ENCODE measurements around the gene IL18RAP. TPM values are rescaled to one million over a fixed set of nuclear protein-coding genes. Genes with fewer than 3 reads are reported as not detected.

Gene IL18RAP
- polyA plus RNA-seq, 1 donor from 2014 or later: not detected

DNA sequence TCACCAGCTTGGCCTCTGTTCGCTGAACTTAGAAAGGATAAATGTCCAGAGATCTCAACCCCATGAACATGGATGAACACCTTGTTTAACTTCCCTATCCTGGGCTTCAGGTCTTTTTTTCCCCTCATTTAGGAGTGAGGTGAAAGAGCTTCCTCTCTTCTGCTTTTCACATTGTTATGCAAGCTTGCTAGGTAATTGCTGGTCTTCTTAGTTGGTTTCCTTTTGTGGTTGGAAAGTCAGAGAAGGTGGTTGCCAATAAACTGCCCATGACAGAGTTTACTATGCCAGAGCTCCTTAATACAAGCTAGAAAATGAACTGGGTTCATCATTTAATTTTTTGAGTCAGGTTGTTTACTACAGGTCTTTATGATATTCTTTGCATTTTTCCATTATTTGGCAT lies 66.7 kb downstream of the IL18RAP start:
- no peaks in the 10 kb centered on the region for H3F3A ChIP-seq (ENCODE audit: insufficient read depth, low read length, poor library complexity, severe bottlenecking)
- no peaks in the 10 kb centered on the region for H3K36me3 ChIP-seq (ENCODE audit: insufficient read depth, low read length)
- H2AFZ ChIP-seq (ENCODE audit: low read depth, low read length): no peak overlapping the region
- H3K27me3 ChIP-seq (ENCODE audit: insufficient read depth, low read depth, low read length): no peaks in the 10 kb centered on the region
- peaks cover 4% of the 10 kb centered on the region for H3K9me3 ChIP-seq (ENCODE audit: low read length)
- no peaks in the 10 kb centered on the region for H4K20me1 ChIP-seq (ENCODE audit: insufficient read depth)
- no peak overlapping the region for H3K4me3 ChIP-seq (ENCODE audit: low read length)
- H3K9me2 ChIP-seq (ENCODE audit: insufficient read depth, low read length): no peaks in the 10 kb centered on the region
- H3K4me2 ChIP-seq (ENCODE audit: low read length): no peak overlapping the region
- no peak for TF ChIP-seq MXI1 (conservative IDR thresholded peaks at IDR 0.05; ENCODE audit: poor library complexity, severe bottlenecking)
- no peak for TF ChIP-seq RAD21 (conservative IDR thresholded peaks at IDR 0.05)
- no peak for TF ChIP-seq EP300 (conservative IDR thresholded peaks at IDR 0.05; ENCODE audit: poor library complexity, severe bottlenecking)
- no peak for TF ChIP-seq SMC3 (conservative IDR thresholded peaks at IDR 0.05; ENCODE audit: poor library complexity)
- no peak for TF ChIP-seq POLR2AphosphoS5 (IDR thresholded peaks at IDR 0.05)
- TF ChIP-seq, protein P1, sequence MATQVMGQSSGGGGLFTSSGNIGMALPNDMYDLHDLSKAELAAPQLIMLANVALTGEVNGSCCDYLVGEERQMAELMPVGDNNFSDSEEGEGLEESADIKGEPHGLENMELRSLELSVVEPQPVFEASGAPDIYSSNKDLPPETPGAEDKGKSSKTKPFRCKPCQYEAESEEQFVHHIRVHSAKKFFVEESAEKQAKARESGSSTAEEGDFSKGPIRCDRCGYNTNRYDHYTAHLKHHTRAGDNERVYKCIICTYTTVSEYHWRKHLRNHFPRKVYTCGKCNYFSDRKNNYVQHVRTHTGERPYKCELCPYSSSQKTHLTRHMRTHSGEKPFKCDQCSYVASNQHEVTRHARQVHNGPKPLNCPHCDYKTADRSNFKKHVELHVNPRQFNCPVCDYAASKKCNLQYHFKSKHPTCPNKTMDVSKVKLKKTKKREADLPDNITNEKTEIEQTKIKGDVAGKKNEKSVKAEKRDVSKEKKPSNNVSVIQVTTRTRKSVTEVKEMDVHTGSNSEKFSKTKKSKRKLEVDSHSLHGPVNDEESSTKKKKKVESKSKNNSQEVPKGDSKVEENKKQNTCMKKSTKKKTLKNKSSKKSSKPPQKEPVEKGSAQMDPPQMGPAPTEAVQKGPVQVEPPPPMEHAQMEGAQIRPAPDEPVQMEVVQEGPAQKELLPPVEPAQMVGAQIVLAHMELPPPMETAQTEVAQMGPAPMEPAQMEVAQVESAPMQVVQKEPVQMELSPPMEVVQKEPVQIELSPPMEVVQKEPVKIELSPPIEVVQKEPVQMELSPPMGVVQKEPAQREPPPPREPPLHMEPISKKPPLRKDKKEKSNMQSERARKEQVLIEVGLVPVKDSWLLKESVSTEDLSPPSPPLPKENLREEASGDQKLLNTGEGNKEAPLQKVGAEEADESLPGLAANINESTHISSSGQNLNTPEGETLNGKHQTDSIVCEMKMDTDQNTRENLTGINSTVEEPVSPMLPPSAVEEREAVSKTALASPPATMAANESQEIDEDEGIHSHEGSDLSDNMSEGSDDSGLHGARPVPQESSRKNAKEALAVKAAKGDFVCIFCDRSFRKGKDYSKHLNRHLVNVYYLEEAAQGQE (IDR thresholded peaks at IDR 0.05; ENCODE audit: borderline replicate concordance): no peak
- TF ChIP-seq TAF1 (IDR thresholded peaks at IDR 0.05; ENCODE audit: low read depth): no peak
- no peak for TF ChIP-seq EZH2 (IDR thresholded peaks at IDR 0.05; ENCODE audit: borderline replicate concordance, insufficient read depth, low read length, poor library complexity, severe bottlenecking)
- TF ChIP-seq, protein P2, sequence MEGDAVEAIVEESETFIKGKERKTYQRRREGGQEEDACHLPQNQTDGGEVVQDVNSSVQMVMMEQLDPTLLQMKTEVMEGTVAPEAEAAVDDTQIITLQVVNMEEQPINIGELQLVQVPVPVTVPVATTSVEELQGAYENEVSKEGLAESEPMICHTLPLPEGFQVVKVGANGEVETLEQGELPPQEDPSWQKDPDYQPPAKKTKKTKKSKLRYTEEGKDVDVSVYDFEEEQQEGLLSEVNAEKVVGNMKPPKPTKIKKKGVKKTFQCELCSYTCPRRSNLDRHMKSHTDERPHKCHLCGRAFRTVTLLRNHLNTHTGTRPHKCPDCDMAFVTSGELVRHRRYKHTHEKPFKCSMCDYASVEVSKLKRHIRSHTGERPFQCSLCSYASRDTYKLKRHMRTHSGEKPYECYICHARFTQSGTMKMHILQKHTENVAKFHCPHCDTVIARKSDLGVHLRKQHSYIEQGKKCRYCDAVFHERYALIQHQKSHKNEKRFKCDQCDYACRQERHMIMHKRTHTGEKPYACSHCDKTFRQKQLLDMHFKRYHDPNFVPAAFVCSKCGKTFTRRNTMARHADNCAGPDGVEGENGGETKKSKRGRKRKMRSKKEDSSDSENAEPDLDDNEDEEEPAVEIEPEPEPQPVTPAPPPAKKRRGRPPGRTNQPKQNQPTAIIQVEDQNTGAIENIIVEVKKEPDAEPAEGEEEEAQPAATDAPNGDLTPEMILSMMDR (IDR thresholded peaks at IDR 0.05; ENCODE audit: poor library complexity, severe bottlenecking): no peak
- no peaks in the 10 kb centered on the region for H3K79me2 ChIP-seq (replicated peaks; ENCODE audit: insufficient read depth, low read length)
- no peak overlapping the region for H3K27ac ChIP-seq (ENCODE audit: low read length)
- no peak overlapping the region for H3K9ac ChIP-seq (ENCODE audit: low read length)

DNA sequence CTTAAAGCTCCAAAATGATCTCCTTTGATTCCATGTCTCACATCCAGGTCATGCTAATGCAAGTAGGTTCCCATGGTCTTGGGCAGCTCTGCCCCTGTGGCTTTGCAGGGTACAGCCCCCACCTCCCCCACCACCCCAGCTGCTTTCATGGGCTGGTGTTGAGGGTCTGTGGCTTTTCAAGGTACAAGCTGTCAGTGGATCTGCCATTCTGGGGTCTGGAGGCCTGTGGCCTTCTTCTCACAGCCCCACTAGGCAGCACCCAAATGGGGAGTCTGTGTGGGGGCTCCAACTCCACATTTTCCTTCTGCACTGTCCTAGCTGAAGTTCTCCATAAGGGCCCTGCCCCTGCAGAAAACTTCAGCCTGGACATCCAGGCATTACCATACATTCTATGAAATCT lies 69.0 kb downstream of the IL18RAP start:
- Histone ChIP-seq H4K20me1 (ENCODE audit: insufficient read depth) (no peaks in the 10 kb centered on the region), H3F3A (ENCODE audit: insufficient read depth, low read length, poor library complexity, severe bottlenecking) (no peaks in the 10 kb centered on the region), H2AFZ (ENCODE audit: low read depth, low read length) (no peak overlapping the region), H3K9ac (ENCODE audit: low read length) (no peak overlapping the region), H3K4me3 (ENCODE audit: low read length) (no peak overlapping the region), H3K79me2 (replicated peaks; ENCODE audit: insufficient read depth, low read length) (no peaks in the 10 kb centered on the region), H3K9me2 (ENCODE audit: insufficient read depth, low read length) (no peaks in the 10 kb centered on the region), H3K4me2 (ENCODE audit: low read length) (no peak overlapping the region), H3K36me3 (ENCODE audit: insufficient read depth, low read length) (no peaks in the 10 kb centered on the region), H3K9me3 (ENCODE audit: low read length) (peaks cover 4% of the 10 kb centered on the region), H3K27me3 (ENCODE audit: insufficient read depth, low read depth, low read length) (no peaks in the 10 kb centered on the region), H3K27ac (ENCODE audit: low read length) (no peak overlapping the region)
- TF ChIP-seq SMC3 (conservative IDR thresholded peaks at IDR 0.05; ENCODE audit: poor library complexity) (no peak), POLR2AphosphoS5 (IDR thresholded peaks at IDR 0.05) (no peak), EP300 (conservative IDR thresholded peaks at IDR 0.05; ENCODE audit: poor library complexity, severe bottlenecking) (no peak), MXI1 (conservative IDR thresholded peaks at IDR 0.05; ENCODE audit: poor library complexity, severe bottlenecking) (no peak), EZH2 (IDR thresholded peaks at IDR 0.05; ENCODE audit: borderline replicate concordance, insufficient read depth, low read length, poor library complexity, severe bottlenecking) (no peak), TAF1 (IDR thresholded peaks at IDR 0.05; ENCODE audit: low read depth) (no peak), RAD21 (conservative IDR thresholded peaks at IDR 0.05) (no peak)
- TF ChIP-seq, protein P2 (IDR thresholded peaks at IDR 0.05; ENCODE audit: poor library complexity, severe bottlenecking): no peak
- TF ChIP-seq, protein P1 (IDR thresholded peaks at IDR 0.05; ENCODE audit: borderline replicate concordance): no peak

Data from neural cell (in vitro differentiated cells).